Astrocyte (in vitro differentiated cells and primary cell): ENCODE results near the gene SLC26A3.

ENCODE experiments used
- CTCF ChIP-seq: IDR thresholded peaks from 2 replicates; pipeline ENCODE4 v1.5.1; 2011; ENCODE audit warnings: low read depth, mild to moderate bottlenecking, inconsistent platforms, low read length, moderate library complexity; ENCODE audit not compliant: insufficient read depth
- EZH2 ChIP-seq: IDR thresholded peaks from 2 replicates; pipeline ENCODE4 v1.6.1; 2012; ENCODE audit warnings: mild to moderate bottlenecking, low read length, inconsistent platforms; ENCODE audit not compliant: insufficient read depth

- TF ChIP-seq CTCF: no peak
- TF ChIP-seq EZH2: no peak
These were observed 10.5 kb upstream of the SLC26A3 start for GRCh38 chr7:107813524-107813923.
